ENCODE measurements around the gene FGFBP2.

FGFBP2 gene, protein sequence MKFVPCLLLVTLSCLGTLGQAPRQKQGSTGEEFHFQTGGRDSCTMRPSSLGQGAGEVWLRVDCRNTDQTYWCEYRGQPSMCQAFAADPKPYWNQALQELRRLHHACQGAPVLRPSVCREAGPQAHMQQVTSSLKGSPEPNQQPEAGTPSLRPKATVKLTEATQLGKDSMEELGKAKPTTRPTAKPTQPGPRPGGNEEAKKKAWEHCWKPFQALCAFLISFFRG

DNA sequence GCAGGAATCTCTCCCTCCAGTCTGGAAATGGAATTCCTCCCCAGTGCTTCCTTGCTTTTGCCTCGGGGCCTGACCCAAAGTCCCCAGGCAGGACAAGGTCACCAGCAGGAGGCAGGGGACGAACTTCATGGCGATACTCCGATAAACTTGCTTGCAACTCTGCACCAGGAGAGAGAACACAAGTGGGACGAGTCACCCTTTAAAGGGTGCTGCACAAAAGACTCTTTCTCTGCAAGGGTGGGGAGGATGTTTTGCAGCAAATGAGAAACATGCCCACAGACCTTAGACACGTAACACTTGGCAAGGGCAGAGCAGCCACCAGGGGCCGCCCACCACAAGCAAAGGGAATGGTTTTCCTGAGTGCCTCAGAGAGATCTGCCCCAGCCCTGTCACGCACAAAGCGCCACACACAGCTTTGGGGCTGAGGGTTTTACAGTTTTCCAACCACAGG is at the start of gene FGFBP2:
FGFBP2 (minus strand) TSS at position 175 of the 451 bp plus-strand sequence; CDS start at position 129, 46 bp downstream.
- H3K27me3 ChIP-seq (ENCODE audit: insufficient read depth, low read length), result no peaks in the 10 kb centered on the region
- H3K36me3 ChIP-seq (ENCODE audit: insufficient read depth, low read length), result no peaks in the 10 kb centered on the region
- no peak within 1 kb of the TSS for H3K27ac ChIP-seq (ENCODE audit: low read depth, low read length, poor library complexity, severe bottlenecking)
- H3K9ac ChIP-seq (ENCODE audit: low read length), result no peak within 1 kb of the TSS
- H3K4me3 ChIP-seq (ENCODE audit: low read depth, low read length, poor library complexity, severe bottlenecking), result no peak within 1 kb of the TSS
- no peaks in the 10 kb centered on the region for H3K79me2 ChIP-seq (ENCODE audit: insufficient read depth, low read length)
- no peaks in the 10 kb centered on the region for H3K9me3 ChIP-seq (ENCODE audit: low read length)
- H3F3A ChIP-seq (ENCODE audit: insufficient read depth, low read length), result no peaks in the 10 kb centered on the region
- TF ChIP-seq CTCF (IDR thresholded peaks at IDR 0.05; ENCODE audit: low read length) (peak; percentile 32; the same call in 1 of the 2 replicates), EZH2 (IDR thresholded peaks at IDR 0.05; ENCODE audit: borderline replicate concordance, low read length) (no peak)
- H3K9me2 ChIP-seq (ENCODE audit: low read depth, low read length), result no peaks in the 10 kb centered on the region
- H3K4me1 ChIP-seq (ENCODE audit: insufficient read depth, low read length, severe bottlenecking), result no peaks in the 10 kb centered on the region
- H2AFZ ChIP-seq (ENCODE audit: low read length), result no peak within 1 kb of the TSS
- no peak within 1 kb of the TSS for H3K4me2 ChIP-seq (ENCODE audit: low read length)
- H4K20me1 ChIP-seq (ENCODE audit: insufficient read depth, low read length), result no peaks in the 10 kb centered on the region

GRCh38 chr4:16011173-16011572 is 48.2 kb upstream of the FGFBP2 start:
- Histone ChIP-seq H2AFZ (ENCODE audit: low read length) (no peak overlapping the region), H3K9me2 (ENCODE audit: low read depth, low read length) (no peaks in the 10 kb centered on the region), H4K20me1 (ENCODE audit: insufficient read depth, low read length) (no peaks in the 10 kb centered on the region), H3F3A (ENCODE audit: insufficient read depth, low read length) (no peaks in the 10 kb centered on the region), H3K36me3 (ENCODE audit: insufficient read depth, low read length) (no peaks in the 10 kb centered on the region), H3K4me2 (ENCODE audit: low read length) (no peak overlapping the region), H3K9me3 (ENCODE audit: low read length) (no peaks in the 10 kb centered on the region), H3K4me3 (ENCODE audit: low read depth, low read length, poor library complexity, severe bottlenecking) (no peak overlapping the region), H3K27ac (ENCODE audit: low read depth, low read length, poor library complexity, severe bottlenecking) (no peak overlapping the region), H3K27me3 (ENCODE audit: insufficient read depth, low read length) (no peaks in the 10 kb centered on the region), H3K9ac (ENCODE audit: low read length) (no peak overlapping the region), H3K79me2 (ENCODE audit: insufficient read depth, low read length) (no peaks in the 10 kb centered on the region), H3K4me1 (ENCODE audit: insufficient read depth, low read length, severe bottlenecking) (no peaks in the 10 kb centered on the region)
- no peak for TF ChIP-seq EZH2 (IDR thresholded peaks at IDR 0.05; ENCODE audit: borderline replicate concordance, low read length)
- no peak for TF ChIP-seq CTCF (IDR thresholded peaks at IDR 0.05; ENCODE audit: low read length)

- Histone ChIP-seq H3K9ac (ENCODE audit: low read length) (no peak overlapping the region), H3K9me3 (ENCODE audit: low read length) (no peaks in the 10 kb centered on the region), H3K27me3 (ENCODE audit: insufficient read depth, low read length) (no peaks in the 10 kb centered on the region), H3K4me1 (ENCODE audit: insufficient read depth, low read length, severe bottlenecking) (no peaks in the 10 kb centered on the region), H3K4me3 (ENCODE audit: low read depth, low read length, poor library complexity, severe bottlenecking) (no peak overlapping the region), H4K20me1 (ENCODE audit: insufficient read depth, low read length) (no peaks in the 10 kb centered on the region), H3K4me2 (ENCODE audit: low read length) (no peak overlapping the region), H3K79me2 (ENCODE audit: insufficient read depth, low read length) (no peaks in the 10 kb centered on the region), H3F3A (ENCODE audit: insufficient read depth, low read length) (no peaks in the 10 kb centered on the region), H3K27ac (ENCODE audit: low read depth, low read length, poor library complexity, severe bottlenecking) (no peak overlapping the region), H2AFZ (ENCODE audit: low read length) (no peak overlapping the region), H3K9me2 (ENCODE audit: low read depth, low read length) (no peaks in the 10 kb centered on the region), H3K36me3 (ENCODE audit: insufficient read depth, low read length) (no peaks in the 10 kb centered on the region)
- no peak for TF ChIP-seq CTCF (IDR thresholded peaks at IDR 0.05; ENCODE audit: low read length)
- TF ChIP-seq EZH2 (IDR thresholded peaks at IDR 0.05; ENCODE audit: borderline replicate concordance, low read length), result no peak
Observed at GRCh38 chr4:16009153-16009552, 46.2 kb upstream of the FGFBP2 start.

Measured in OCI-LY1 (cell line).